OCI-LY1 (cell line): ENCODE results near the gene SH3RF3.

ENCODE experiments used
- H2AFZ ChIP-seq: fragments of 200-600 bp; sonication (generic), shearing (Covaris generic); 2 replicates; pipeline ENCODE4 v1.6.0; 2014; ENCODE audit warnings: antibody characterized with exemption, mild to moderate bottlenecking, low read length
- H3F3A ChIP-seq: fragments of 200-600 bp; sonication (generic), shearing (Covaris generic); 2 replicates; pipeline ENCODE4 v1.6.0; 2014; ENCODE audit warnings: mild to moderate bottlenecking, antibody characterized with exemption, low read length, moderate library complexity; ENCODE audit not compliant: insufficient read depth
- H3K27ac ChIP-seq: fragments of 200-600 bp; sonication (generic); 2 replicates; pipeline ENCODE4 v1.5.1; 2014; ENCODE audit warnings: low read length, mixed run types, mild to moderate bottlenecking, low read depth; ENCODE audit not compliant: poor library complexity, severe bottlenecking
- H3K27me3 ChIP-seq: fragments of 200-600 bp; sonication (generic); 2 replicates; pipeline ENCODE4 v1.6.0; 2014; ENCODE audit warnings: antibody characterized with exemption, mild to moderate bottlenecking, low read length, moderate library complexity; ENCODE audit not compliant: insufficient read depth
- H3K36me3 ChIP-seq: fragments of 200-600 bp; sonication (generic); 2 replicates; pipeline ENCODE4 v1.6.1; 2014; ENCODE audit warnings: mild to moderate bottlenecking, antibody characterized with exemption, low read length, moderate library complexity, mixed read lengths; ENCODE audit not compliant: insufficient read depth
- H3K4me1 ChIP-seq: fragments of 200-600 bp; sonication (generic); 2 replicates; pipeline ENCODE4 v1.5.1; 2014; ENCODE audit warnings: mild to moderate bottlenecking, low read length, moderate library complexity; ENCODE audit not compliant: insufficient read depth, severe bottlenecking
- H3K4me2 ChIP-seq: fragments of 200-600 bp; sonication (generic), shearing (Covaris generic); 2 replicates; pipeline ENCODE4 v1.6.1; 2014; ENCODE audit warnings: low read length
- H3K4me3 ChIP-seq: fragments of 200-600 bp; sonication (generic); 2 replicates; pipeline ENCODE4 v1.5.1; 2014; ENCODE audit warnings: low read length, low read depth, mild to moderate bottlenecking, mixed read lengths; ENCODE audit not compliant: poor library complexity, severe bottlenecking
- H3K79me2 ChIP-seq: fragments of 200-600 bp; shearing (Covaris generic); 2 replicates; pipeline ENCODE4 v1.6.1; 2016; ENCODE audit warnings: mixed run types, low read length, mixed read lengths; ENCODE audit not compliant: insufficient read depth
- H3K9ac ChIP-seq: fragments of 200-600 bp; sonication (generic), shearing (Covaris generic); 2 replicates; pipeline ENCODE4 v1.6.1; 2014; ENCODE audit warnings: mild to moderate bottlenecking, low read length, mixed read lengths
- H3K9me2 ChIP-seq: fragments of 200-600 bp; sonication (generic), shearing (Covaris generic); 2 replicates; pipeline ENCODE4 v1.6.1; 2014; ENCODE audit warnings: low read depth, mild to moderate bottlenecking, low read length, mixed read lengths
- H3K9me3 ChIP-seq: fragments of 200-600 bp; shearing (Covaris generic); 2 replicates; pipeline ENCODE4 v1.6.1; 2014; ENCODE audit warnings: low read length, mixed read lengths
- H4K20me1 ChIP-seq: fragments of 200-600 bp; sonication (generic), shearing (Covaris generic); 2 replicates; pipeline ENCODE4 v1.6.0; 2016; ENCODE audit warnings: mild to moderate bottlenecking, low read length; ENCODE audit not compliant: insufficient read depth
- CTCF ChIP-seq: fragments of 200-600 bp; sonication (generic), shearing (Covaris generic); IDR thresholded peaks from 2 replicates; pipeline ENCODE4 v1.5.1; 2017; ENCODE audit warnings: mild to moderate bottlenecking, antibody characterized with exemption, low read length, moderate library complexity, mixed read lengths
- EZH2 ChIP-seq: fragments of 200-600 bp; sonication (generic), shearing (Covaris generic); IDR thresholded peaks from 2 replicates; pipeline ENCODE4 v1.8.0; 2017; ENCODE audit warnings: borderline replicate concordance, mixed run types, mild to moderate bottlenecking, antibody characterized with exemption, low read length, moderate library complexity, mixed read lengths

Gene SH3RF3

GRCh38 chr2:109375131-109375561 is 246.1 kb downstream of the SH3RF3 start:
- no peaks in the 10 kb centered on the region for H3K4me1 ChIP-seq
- H3K27ac ChIP-seq, result no peak overlapping the region
- H2AFZ ChIP-seq, result no peak overlapping the region
- H3K79me2 ChIP-seq, result no peaks in the 10 kb centered on the region
- H3K9me3 ChIP-seq, result no peaks in the 10 kb centered on the region
- H3K9ac ChIP-seq, result no peak overlapping the region
- no peaks in the 10 kb centered on the region for H3K9me2 ChIP-seq
- no peaks in the 10 kb centered on the region for H3F3A ChIP-seq
- TF ChIP-seq CTCF, result no peak
- TF ChIP-seq EZH2, result no peak
- no peaks in the 10 kb centered on the region; the same call in 1 of the 2 replicates for H3K27me3 ChIP-seq
- H3K4me3 ChIP-seq, result no peak overlapping the region
- H4K20me1 ChIP-seq, result no peaks in the 10 kb centered on the region
- no peak overlapping the region for H3K4me2 ChIP-seq
- no peaks in the 10 kb centered on the region for H3K36me3 ChIP-seq

GRCh38 chr2:109375656-109376055 is 246.7 kb downstream of the SH3RF3 start:
- Histone ChIP-seq H3K27me3 (no peaks in the 10 kb centered on the region; the same call in 1 of the 2 replicates), H3K4me2 (no peak overlapping the region), H3K79me2 (no peaks in the 10 kb centered on the region), H2AFZ (no peak overlapping the region), H3K4me3 (no peak overlapping the region), H4K20me1 (no peaks in the 10 kb centered on the region), H3K9me3 (no peaks in the 10 kb centered on the region), H3K27ac (no peak overlapping the region), H3K36me3 (no peaks in the 10 kb centered on the region), H3F3A (no peaks in the 10 kb centered on the region), H3K4me1 (no peaks in the 10 kb centered on the region), H3K9ac (no peak overlapping the region), H3K9me2 (no peaks in the 10 kb centered on the region)
- TF ChIP-seq CTCF, result no peak
- no peak for TF ChIP-seq EZH2

GRCh38 chr2:109376115-109376514 is 247.1 kb downstream of the SH3RF3 start:
- no peaks in the 10 kb centered on the region for H3K79me2 ChIP-seq
- H3K9me3 ChIP-seq, result no peaks in the 10 kb centered on the region
- TF ChIP-seq EZH2 (no peak), CTCF (no peak)
- H3F3A ChIP-seq, result no peaks in the 10 kb centered on the region
- H3K9me2 ChIP-seq, result no peaks in the 10 kb centered on the region
- H3K36me3 ChIP-seq, result no peaks in the 10 kb centered on the region
- H3K27ac ChIP-seq, result no peak overlapping the region
- no peak overlapping the region for H3K9ac ChIP-seq
- no peaks in the 10 kb centered on the region for H3K4me1 ChIP-seq
- H3K4me3 ChIP-seq, result no peak overlapping the region
- no peaks in the 10 kb centered on the region for H4K20me1 ChIP-seq
- H3K27me3 ChIP-seq, result no peaks in the 10 kb centered on the region; the same call in 1 of the 2 replicates
- no peak overlapping the region for H2AFZ ChIP-seq
- no peak overlapping the region for H3K4me2 ChIP-seq
